ENCODE data around the gene ATG16L2.

Gene ATG16L2

DNA sequence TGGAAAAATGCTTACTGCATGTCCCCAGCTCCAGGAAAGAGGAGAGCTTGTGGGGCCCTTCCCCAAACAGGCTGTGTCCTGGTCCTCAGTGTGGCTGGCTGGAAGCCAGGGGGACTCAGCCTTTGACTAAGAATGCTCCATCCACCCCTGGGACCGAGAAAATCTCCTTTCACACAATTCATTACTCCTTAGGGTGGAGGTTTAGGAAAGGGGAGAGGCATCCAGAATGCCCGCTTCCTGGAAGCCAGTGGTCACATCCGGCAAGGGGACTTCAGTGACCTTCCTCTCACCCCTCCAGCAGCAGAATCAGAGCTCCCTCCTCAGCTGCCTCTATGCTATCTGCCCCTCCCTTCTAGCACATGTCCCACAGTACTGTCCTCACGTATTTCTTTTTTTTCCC, 21.9 kb downstream of the ATG16L2 start:
- no peak for DNase-seq (ENCODE audit: extremely low read depth, low read depth)
- TF ChIP-seq, protein P1, sequence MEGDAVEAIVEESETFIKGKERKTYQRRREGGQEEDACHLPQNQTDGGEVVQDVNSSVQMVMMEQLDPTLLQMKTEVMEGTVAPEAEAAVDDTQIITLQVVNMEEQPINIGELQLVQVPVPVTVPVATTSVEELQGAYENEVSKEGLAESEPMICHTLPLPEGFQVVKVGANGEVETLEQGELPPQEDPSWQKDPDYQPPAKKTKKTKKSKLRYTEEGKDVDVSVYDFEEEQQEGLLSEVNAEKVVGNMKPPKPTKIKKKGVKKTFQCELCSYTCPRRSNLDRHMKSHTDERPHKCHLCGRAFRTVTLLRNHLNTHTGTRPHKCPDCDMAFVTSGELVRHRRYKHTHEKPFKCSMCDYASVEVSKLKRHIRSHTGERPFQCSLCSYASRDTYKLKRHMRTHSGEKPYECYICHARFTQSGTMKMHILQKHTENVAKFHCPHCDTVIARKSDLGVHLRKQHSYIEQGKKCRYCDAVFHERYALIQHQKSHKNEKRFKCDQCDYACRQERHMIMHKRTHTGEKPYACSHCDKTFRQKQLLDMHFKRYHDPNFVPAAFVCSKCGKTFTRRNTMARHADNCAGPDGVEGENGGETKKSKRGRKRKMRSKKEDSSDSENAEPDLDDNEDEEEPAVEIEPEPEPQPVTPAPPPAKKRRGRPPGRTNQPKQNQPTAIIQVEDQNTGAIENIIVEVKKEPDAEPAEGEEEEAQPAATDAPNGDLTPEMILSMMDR (IDR thresholded peaks at IDR 0.05; ENCODE audit: low read depth, low read length, missing control alignments) = no peak
- no peak overlapping the region for H3K4me3 ChIP-seq (replicated peaks; ENCODE audit: low read depth, low read length)

DNA sequence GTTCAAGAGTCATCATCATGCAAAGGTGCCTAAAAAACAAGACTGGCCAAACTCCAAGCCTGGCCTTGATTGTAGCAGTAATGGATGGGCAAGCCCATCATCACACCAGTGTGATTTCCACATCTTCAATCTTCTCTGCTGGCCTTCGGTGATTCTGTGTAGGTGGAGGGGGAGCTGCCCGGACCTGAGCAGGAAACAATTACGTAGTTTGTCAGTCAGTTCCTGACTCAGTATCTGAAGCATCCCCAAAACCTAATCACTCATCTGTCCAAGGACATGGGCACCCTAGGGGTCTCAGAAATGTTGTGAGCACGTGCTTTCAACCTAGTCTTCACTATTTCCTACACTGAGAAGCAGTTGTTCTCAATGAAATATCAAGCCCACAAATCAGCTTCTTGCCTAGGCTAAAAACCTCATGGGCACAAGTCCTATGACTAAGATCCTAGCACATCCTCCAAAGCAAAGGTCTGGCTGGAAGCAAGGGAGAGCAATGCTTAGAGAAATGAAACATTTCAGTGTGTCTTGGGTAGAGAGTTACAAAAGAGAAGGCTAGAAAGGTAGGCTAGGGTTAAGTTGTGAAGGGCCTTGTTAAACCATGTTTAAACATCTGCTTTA, 24.6 kb downstream of the ATG16L2 start:
- TF ChIP-seq, protein P1 (IDR thresholded peaks at IDR 0.05; ENCODE audit: low read depth, low read length, missing control alignments) = no peak
- H3K4me3 ChIP-seq (replicated peaks; ENCODE audit: low read depth, low read length) = no peak overlapping the region
- no peak for DNase-seq (ENCODE audit: extremely low read depth, low read depth)

DNA sequence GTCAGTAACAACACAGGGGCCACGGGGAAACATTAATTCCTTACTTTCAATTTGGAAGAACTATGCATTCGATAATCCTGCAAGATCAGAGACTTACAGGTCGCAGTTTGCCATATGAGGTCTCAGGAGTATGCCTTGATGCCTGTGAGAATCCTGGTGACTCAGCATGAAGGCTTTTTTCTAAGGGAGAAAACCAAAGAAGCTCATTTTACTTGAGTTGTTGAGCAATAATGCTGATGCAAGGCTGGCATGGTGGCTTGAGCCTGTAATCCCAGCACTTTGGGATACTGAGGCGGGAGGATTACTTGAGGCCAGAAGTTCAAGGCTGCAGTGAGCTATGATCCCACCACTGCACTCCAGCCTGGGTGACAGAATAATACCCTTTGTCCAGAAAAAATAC, 26.6 kb downstream of the ATG16L2 start:
- H3K4me3 ChIP-seq (replicated peaks; ENCODE audit: low read depth, low read length) = no peak overlapping the region
- TF ChIP-seq, protein P1 (IDR thresholded peaks at IDR 0.05; ENCODE audit: low read depth, low read length, missing control alignments) = no peak
- no peak for DNase-seq (ENCODE audit: extremely low read depth, low read depth)

DNA sequence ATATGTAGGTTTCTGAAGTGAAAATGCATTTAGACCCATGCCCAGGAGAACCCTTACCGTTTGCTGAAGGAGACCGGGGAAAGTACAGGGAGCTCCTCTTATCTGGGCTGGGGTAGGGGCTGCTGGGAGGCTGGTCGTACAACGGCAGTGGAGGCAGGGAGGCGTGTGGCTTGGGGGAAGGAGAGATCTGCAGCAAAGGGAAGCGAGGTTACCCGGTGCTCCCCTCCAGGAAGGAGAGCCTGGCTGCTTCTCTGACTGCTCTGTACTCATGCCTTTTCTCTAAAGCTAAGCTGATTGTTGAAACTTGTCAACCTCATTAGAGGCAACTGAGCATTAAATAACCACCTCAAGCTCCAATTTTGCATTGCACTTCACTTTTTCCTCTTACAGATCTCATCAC, 27.2 kb downstream of the ATG16L2 start:
- DNase-seq (ENCODE audit: extremely low read depth, low read depth) = no peak
- TF ChIP-seq, protein P1 (IDR thresholded peaks at IDR 0.05; ENCODE audit: low read depth, low read length, missing control alignments) = no peak
- H3K4me3 ChIP-seq (replicated peaks; ENCODE audit: low read depth, low read length) = no peak overlapping the region

DNA sequence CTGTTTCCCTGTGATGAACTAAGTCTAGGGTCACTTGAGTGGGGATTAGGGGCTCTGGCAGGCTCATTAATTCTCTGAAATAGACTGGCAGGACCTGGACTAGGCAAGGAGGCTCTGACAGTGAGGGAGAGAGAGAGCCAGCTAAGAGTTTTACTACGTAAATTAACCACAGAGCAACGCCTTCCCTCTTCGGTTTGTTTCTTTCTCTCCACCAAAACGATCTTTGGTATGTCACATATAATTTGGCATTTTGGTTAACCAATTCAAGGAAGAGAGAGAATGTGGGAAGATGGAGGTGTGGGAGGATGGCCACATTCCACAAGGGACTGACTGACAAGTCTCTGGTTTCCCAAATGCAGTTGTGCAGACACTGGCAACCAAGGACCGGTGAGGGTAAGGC, 27.9 kb downstream of the ATG16L2 start:
- TF ChIP-seq, protein P1 (IDR thresholded peaks at IDR 0.05; ENCODE audit: low read depth, low read length, missing control alignments) = no peak
- no peak overlapping the region for H3K4me3 ChIP-seq (replicated peaks; ENCODE audit: low read depth, low read length)
- no peak for DNase-seq (ENCODE audit: extremely low read depth, low read depth)

DNA sequence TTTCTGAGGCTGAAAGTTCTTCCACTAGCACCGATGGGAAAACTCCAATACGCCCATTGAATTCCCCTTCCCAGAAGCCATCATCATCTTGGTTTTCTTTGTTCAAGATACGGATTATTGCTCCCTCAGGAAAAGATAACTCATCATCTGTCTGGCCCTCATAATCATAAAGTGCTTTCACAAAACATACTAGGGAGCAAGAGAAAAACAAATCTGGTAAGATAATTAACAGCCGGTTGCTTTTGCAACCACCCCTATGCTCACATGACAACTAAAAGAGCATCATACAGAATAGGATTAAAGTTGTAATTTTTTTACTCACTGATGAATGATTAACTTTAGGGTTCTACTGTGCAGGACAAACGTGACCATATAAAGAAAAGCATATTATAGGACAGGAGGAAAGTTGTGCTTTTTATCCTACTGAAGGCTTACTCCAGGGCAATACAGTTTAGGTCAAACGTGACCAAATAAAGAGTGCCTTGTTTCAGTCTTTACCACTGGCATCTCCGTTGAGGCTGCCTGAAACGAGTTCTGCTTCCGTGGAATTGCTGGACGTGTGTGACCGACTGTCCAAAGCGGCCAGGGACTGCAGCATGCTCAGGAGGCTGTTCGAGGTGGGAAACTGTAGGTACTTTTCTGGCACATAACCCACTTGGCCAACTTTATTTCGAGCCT, 28.6 kb downstream of the ATG16L2 start:
- TF ChIP-seq, protein P1 (IDR thresholded peaks at IDR 0.05; ENCODE audit: low read depth, low read length, missing control alignments) = no peak
- DNase-seq (ENCODE audit: extremely low read depth, low read depth) = no peak
- H3K4me3 ChIP-seq (replicated peaks; ENCODE audit: low read depth, low read length) = no peak overlapping the region

Measured in HFF-Myc (cell line).